Neutrophil (primary cell): ENCODE data around the gene NR3C1.

Experiments used
- H3K27ac ChIP-seq: fragments of 200-600 bp; sonication (generic); 2 replicates; pipeline ENCODE4 v1.5.1; 2016; ENCODE audit warnings: mild to moderate bottlenecking, moderate library complexity
- H3K27me3 ChIP-seq: fragments of 200-600 bp; sonication (generic); 2 replicates; pipeline ENCODE4 v1.6.0; 2016; ENCODE audit warnings: mild to moderate bottlenecking
- H3K36me3 ChIP-seq: fragments of 200-600 bp; sonication (generic); 2 replicates; pipeline ENCODE4 v1.5.1; 2017
- H3K4me1 ChIP-seq, 2 experiments: fragments of 200-600 bp in 1 of 2; sonication (generic) in 1 of 2; 1 replicate in 1 of 2; 2 replicates in 1 of 2; pipeline versions ENCODE4 v1.5.1 to v1.6.1; 2013 to 2016; ENCODE audit warnings: low read depth in 1 of 2, low read length in 1 of 2, mild to moderate bottlenecking in 1 of 2, moderate library complexity in 1 of 2; ENCODE audit not compliant: control insufficient read depth in 1 of 2, insufficient read depth in 1 of 2
- H3K4me3 ChIP-seq, 2 experiments: fragments of 200-600 bp in 1 of 2; sonication (generic) in 1 of 2; 1 replicate in 1 of 2; 2 replicates in 1 of 2; pipeline ENCODE4 v1.5.1; 2013 to 2016; ENCODE audit warnings: low read depth in 1 of 2, low read length in 1 of 2, mild to moderate bottlenecking in 1 of 2, moderate library complexity in 1 of 2
- H3K9me3 ChIP-seq: fragments of 200-600 bp; sonication (generic); 2 replicates; pipeline ENCODE4 v1.5.1; 2016
- TF ChIP-seq, protein P1 (sequence below): fragments of 200-600 bp; sonication (generic); IDR thresholded peaks from 2 replicates; pipeline ENCODE4 v1.5.1; 2016; ENCODE audit warnings: antibody characterized with exemption

Gene NR3C1

GRCh38 chr5:143386725-143387124 is 16.8 kb downstream of the NR3C1 start:
- Histone ChIP-seq H3K36me3 (peaks cover 10% of the 10 kb centered on the region), H3K4me3 (no peak overlapping the region), H3K9me3 (no peaks in the 10 kb centered on the region), H3K27ac (no peak overlapping the region), H3K27me3 (no peaks in the 10 kb centered on the region), H3K4me1 (peaks cover 0 to 15% of the 10 kb centered on the region in 2 experiments)
- TF ChIP-seq, protein P1, sequence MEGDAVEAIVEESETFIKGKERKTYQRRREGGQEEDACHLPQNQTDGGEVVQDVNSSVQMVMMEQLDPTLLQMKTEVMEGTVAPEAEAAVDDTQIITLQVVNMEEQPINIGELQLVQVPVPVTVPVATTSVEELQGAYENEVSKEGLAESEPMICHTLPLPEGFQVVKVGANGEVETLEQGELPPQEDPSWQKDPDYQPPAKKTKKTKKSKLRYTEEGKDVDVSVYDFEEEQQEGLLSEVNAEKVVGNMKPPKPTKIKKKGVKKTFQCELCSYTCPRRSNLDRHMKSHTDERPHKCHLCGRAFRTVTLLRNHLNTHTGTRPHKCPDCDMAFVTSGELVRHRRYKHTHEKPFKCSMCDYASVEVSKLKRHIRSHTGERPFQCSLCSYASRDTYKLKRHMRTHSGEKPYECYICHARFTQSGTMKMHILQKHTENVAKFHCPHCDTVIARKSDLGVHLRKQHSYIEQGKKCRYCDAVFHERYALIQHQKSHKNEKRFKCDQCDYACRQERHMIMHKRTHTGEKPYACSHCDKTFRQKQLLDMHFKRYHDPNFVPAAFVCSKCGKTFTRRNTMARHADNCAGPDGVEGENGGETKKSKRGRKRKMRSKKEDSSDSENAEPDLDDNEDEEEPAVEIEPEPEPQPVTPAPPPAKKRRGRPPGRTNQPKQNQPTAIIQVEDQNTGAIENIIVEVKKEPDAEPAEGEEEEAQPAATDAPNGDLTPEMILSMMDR, result no peak

GRCh38 chr5:143384865-143385657 is 18.4 kb downstream of the NR3C1 start:
- TF ChIP-seq, protein P1, result no peak
- Histone ChIP-seq H3K27ac (peak overlapping the region; percentile 69), H3K36me3 (peaks cover 10% of the 10 kb centered on the region)

DNA sequence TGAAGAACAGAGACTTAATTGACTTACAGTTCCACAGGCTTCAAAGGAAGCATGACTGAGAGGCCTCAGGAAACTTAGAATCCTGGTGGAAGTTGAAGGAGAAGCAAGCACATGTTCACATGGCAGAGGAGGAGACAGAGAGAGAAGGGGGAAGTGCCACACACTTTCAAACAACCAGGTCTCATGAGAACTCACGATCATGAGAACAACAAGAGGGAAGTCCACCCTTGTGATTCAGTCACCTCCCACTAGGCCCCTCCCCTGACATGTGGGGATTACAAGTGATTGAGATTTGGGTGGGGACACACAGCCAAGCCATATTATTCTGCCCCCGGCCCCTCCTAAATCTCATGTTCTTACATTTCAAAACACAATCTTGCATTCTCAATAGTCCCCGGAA is 19.5 kb downstream of the NR3C1 start:
- Histone ChIP-seq H3K4me1 (peaks cover 5 to 21% of the 10 kb centered on the region in 2 experiments), H3K27me3 (no peaks in the 10 kb centered on the region), H3K4me3 (no peak overlapping the region), H3K36me3 (peaks cover 10% of the 10 kb centered on the region), H3K27ac (peak overlapping the region; percentile 69), H3K9me3 (no peaks in the 10 kb centered on the region)
- TF ChIP-seq, protein P1, result no peak

More at GRCh38 chr5:143384865-143385657, 18.4 kb downstream of the NR3C1 start:
- H3K4me1 ChIP-seq, result peaks cover 5 to 22% of the 10 kb centered on the region in 2 experiments
- H3K4me3 ChIP-seq, result no peak overlapping the region
- H3K27me3 ChIP-seq, result no peaks in the 10 kb centered on the region
- H3K9me3 ChIP-seq, result no peaks in the 10 kb centered on the region

DNA sequence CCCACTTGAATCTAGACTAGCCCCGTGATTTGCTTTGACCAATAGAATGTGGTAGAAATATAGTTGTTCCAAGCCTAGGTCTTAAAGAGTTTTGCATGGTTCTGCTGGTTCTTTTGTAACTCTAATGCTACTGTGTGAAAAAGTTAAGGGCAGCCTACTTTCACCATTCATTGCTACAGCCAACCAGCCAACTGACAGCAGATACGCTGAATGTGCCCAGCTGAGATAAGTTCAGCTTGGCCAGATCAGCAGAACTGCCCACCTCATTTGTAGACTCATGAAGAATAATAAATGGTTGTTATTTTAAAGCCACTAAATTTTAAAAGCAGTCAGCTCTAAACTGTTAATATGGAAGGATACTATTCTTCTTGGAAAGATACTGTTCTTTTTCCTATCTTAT is 23.9 kb downstream of the NR3C1 start:
- Histone ChIP-seq H3K4me1 (peaks cover 17 to 35% of the 10 kb centered on the region in 2 experiments), H3K4me3 (no peak overlapping the region), H3K27me3 (no peaks in the 10 kb centered on the region), H3K36me3 (peaks cover 10% of the 10 kb centered on the region), H3K27ac (no peak overlapping the region), H3K9me3 (no peaks in the 10 kb centered on the region)
- TF ChIP-seq, protein P1, result no peak

GRCh38 chr5:143376911-143377813 is 26.3 kb downstream of the NR3C1 start:
- TF ChIP-seq, protein P1, result no peak
- H3K9me3 ChIP-seq, result no peaks in the 10 kb centered on the region
- H3K27me3 ChIP-seq, result no peaks in the 10 kb centered on the region
- no peaks in the 10 kb centered on the region for H3K36me3 ChIP-seq
- no peak overlapping the region for H3K27ac ChIP-seq
- H3K4me1 ChIP-seq, result peaks cover 17 to 26% of the 10 kb centered on the region in 2 experiments
- no peak overlapping the region for H3K4me3 ChIP-seq
